Kidney (tissue), 14 donors: ENCODE data around the gene KCNIP1. TPM values are rescaled to one million over a fixed set of nuclear protein-coding genes. Genes with fewer than 3 reads are reported as not detected.

Source experiments
- DNase-seq, 5 donors: peaks; one replicate each; pipeline ENCODE4 v3.0.0-alpha.2; 2013 to 2020
- FAIRE-seq: peaks from 2 replicates; lab custom pipeline; 2012; peaks lifted over from hg19 to GRCh38; lab: Jason Lieb, UNC
- H3K27ac ChIP-seq, 2 donors: one replicate each; pipeline ENCODE4 v1.7.0; 2013; ENCODE audit warnings: low read depth in 2 of 2, low read length in 2 of 2, inconsistent platforms in 1 of 2
- H3K27me3 ChIP-seq: one replicate; pipeline ENCODE4 v1.7.1; 2013; ENCODE audit warnings: low read length, inconsistent platforms; ENCODE audit not compliant: control insufficient read depth, insufficient read depth
- H3K36me3 ChIP-seq, 3 donors: one replicate each; pipeline versions ENCODE4 v1.7.0 to v1.7.1; 2013; ENCODE audit warnings: low read length in 3 of 3, control low read depth in 1 of 3, inconsistent platforms in 1 of 3; ENCODE audit not compliant: insufficient read depth in 3 of 3, control insufficient read depth in 2 of 3
- H3K4me1 ChIP-seq, 3 donors: one replicate each; pipeline versions ENCODE4 v1.7.0 to v1.7.1; 2013; ENCODE audit warnings: low read length in 3 of 3, inconsistent platforms in 1 of 3, low read depth in 1 of 3; ENCODE audit not compliant: control insufficient read depth in 2 of 3, insufficient read depth in 2 of 3
- H3K4me3 ChIP-seq, 3 donors: one replicate each; pipeline versions ENCODE4 v1.7.0 to v1.8.1; 2013; ENCODE audit warnings: low read length in 3 of 3, control low read depth in 1 of 3, inconsistent platforms in 1 of 3
- H3K9ac ChIP-seq, 3 donors: one replicate each; pipeline versions ENCODE4 v1.7.0 to v1.7.1; 2013; ENCODE audit warnings: low read length in 3 of 3, control low read depth in 1 of 3, inconsistent platforms in 1 of 3
- H3K9me3 ChIP-seq, 3 donors: one replicate each; pipeline versions ENCODE4 v1.7.0 to v1.7.1; 2013; ENCODE audit warnings: low read length in 3 of 3, control low read depth in 1 of 3, inconsistent platforms in 1 of 3; ENCODE audit not compliant: control insufficient read depth in 2 of 3, insufficient read depth in 1 of 3
- CTCF ChIP-seq: IDR thresholded peaks from 3 replicates; pipeline ENCODE4 v1.5.1; 2012; ENCODE audit warnings: mild to moderate bottlenecking, moderate library complexity, borderline replicate concordance; ENCODE audit not compliant: insufficient read depth; ENCODE audit errors: extremely low read depth
- intact Hi-C: fragments of 100-400 bp; cut with DNase I; formaldehyde crosslinking; loops from one replicate; pipeline ENCODE4 v1.11.1; 2022
- polyA plus RNA-seq: library from polyadenylated mRNA; stranded (reverse); fragments of 350-450 nt; fragmentation: Illumina TruSeq; extraction: RNeasy Lipid Tissue Mini Kit (QIAGEN cat#74804); gene quantifications from one replicate; pipeline ENCODE4 v1.2.3, GENCODE V29; 2014; ENCODE audit warnings: low read depth, low replicate concordance; ENCODE audit not compliant: insufficient read depth
- total RNA-seq: library from RNA; stranded (reverse); fragmentation: NEBNext Ultra II Directional; extraction: Animal tissue kit (Norgen Biotek cat#: 25700); gene quantifications from one replicate; pipeline ENCODE4 v1.2.1, GENCODE V29; 2021
- donor health status: control.
- donor health status: control.
- donor health status: control.
- donor health status: control.
- donor health status: control.
- donor health status: DM: yes; HTN: yes; CAD: no.
- donor health status: Normal renal cell carcinoma (clear cell type).

Gene KCNIP1
- total and polyA plus RNA-seq, 2 donors from 2014 or later: 1.8 to 3.1 TPM

DNA sequence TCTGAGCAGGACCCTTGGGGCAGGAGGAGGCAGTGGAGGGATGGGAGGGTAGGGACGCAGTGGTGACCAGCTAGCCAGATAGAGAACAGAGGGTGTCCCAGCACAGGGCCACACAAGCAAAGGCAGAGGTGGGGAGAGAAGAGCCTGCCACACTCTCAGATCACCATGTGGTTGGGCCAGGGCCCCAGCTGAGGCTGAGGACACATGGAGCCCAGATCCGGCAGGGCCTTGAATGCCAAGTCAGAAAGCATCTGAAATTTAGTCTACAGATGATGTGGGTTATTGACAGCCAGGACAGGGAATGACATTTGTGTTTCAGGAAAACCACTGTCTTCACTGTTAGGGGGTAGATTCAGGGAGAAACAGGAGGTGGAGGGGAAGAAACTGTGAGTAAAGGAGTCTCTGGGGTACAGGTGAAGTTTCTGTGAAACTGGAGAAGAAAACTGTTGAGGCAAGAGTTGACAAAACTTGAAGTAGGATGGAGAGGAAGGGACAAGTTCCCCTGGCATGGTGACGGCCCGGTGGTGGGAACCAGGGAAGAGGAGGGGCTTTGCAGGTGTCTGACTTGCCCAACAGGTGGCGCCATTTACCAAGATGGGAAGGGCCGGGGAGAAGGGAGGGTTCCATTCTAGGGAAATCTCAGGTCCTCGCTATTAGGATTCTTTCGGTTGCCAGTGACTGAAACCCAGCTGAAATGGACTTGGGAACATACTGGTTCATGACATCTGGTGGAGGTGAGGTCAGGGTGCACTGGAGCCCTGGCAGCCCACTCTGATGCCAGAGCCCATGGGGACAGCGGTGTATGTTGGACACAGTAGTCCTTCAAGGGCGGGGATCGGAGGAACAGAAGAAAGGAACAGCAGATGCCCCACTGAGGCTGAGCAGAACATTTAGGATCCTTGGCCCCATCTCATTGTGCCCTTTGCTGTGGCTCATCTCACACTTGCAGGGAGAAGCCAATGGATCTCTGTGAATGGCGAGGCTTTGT, 100.1 kb downstream of the KCNIP1 start:
- intact Hi-C loops: no loop called here
- H3K4me3 ChIP-seq: no peak overlapping the region
- no peaks in the 10 kb centered on the region for H3K36me3 ChIP-seq
- FAIRE-seq: no peak
- H3K9me3 ChIP-seq: no peaks in the 10 kb centered on the region
- H3K27ac ChIP-seq: no peak overlapping the region
- TF ChIP-seq CTCF: peak; percentile 55
- no peaks in the 10 kb centered on the region for H3K27me3 ChIP-seq
- H3K9ac ChIP-seq: no peak overlapping the region
- DNase-seq: peak in 4 of 5 donors; percentile 74 to 88 (median 76)
- H3K4me1 ChIP-seq: no peaks in the 10 kb centered on the region

DNA sequence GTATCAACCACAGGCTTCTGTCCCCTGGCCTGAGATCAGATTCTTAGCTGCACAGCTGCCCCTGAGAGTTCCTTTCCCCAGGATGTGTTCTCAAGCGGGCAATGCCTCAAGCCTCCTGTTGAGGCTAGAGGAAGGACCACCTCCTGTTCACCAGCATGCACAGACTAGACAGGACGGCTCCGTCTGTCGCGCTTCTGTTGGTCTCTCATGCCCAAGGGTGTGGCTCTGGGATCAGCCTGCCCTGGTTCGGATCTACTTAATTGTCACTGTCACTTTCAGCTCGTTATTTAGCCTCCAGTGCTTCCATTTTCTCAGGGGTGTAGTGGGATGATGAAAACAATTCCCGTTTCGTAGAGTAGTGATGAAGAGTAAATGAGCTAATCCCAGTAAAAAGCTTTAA, 103.1 kb downstream of the KCNIP1 start:
- H3K9me3 ChIP-seq: no peaks in the 10 kb centered on the region
- intact Hi-C loops: no loop called here
- no peak for TF ChIP-seq CTCF
- no peak overlapping the region for H3K4me3 ChIP-seq
- H3K36me3 ChIP-seq: no peaks in the 10 kb centered on the region
- DNase-seq: no peak
- no peak for FAIRE-seq
- H3K4me1 ChIP-seq: no peaks in the 10 kb centered on the region
- no peaks in the 10 kb centered on the region for H3K27me3 ChIP-seq
- H3K9ac ChIP-seq: no peak overlapping the region
- H3K27ac ChIP-seq: no peak overlapping the region

GRCh38 chr5:170611449-170612090, 107.8 kb downstream of the KCNIP1 start:
- Histone ChIP-seq H3K36me3 (no peaks in the 10 kb centered on the region), H3K9me3 (no peaks in the 10 kb centered on the region), H3K4me1 (no peaks in the 10 kb centered on the region), H3K27ac (no peak overlapping the region), H3K27me3 (no peaks in the 10 kb centered on the region), H3K9ac (no peak overlapping the region), H3K4me3 (no peak overlapping the region)
- no peak for TF ChIP-seq CTCF
- no peak for FAIRE-seq
- intact Hi-C loops: no loop called here
- DNase-seq: peak in 3 of 5 donors; percentile 51 to 75 (median 52)
